Measurements from ENCODE around the gene GAS2L2.
"Not testable (repeated sequence)": the region's sequence is repeated elsewhere in the genome, so short reads cannot be mapped to it uniquely, and the experiment has no call there.

Gene GAS2L2

DNA sequence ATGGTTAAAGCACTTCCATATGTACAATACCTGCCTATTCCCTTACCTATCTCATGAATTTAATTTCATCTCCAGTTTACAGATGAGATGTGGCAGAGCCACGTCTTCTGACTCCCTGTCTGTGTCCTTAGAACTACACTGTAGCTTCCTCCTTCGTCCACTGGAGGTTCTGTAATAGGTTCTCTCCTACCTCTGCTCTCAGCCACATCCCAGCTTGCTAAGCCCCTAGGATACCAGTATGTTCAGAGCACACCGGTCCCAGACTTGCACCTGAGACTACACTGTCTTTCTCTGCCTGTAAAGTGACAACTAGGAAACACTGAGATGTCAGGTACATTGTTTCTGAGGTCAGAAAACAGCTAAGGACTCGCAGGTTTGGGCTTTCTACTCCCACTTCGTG is 25.4 kb downstream of the GAS2L2 start:
- DNase-seq (ENCODE audit: low read depth in 2 of 2): no peak

DNA sequence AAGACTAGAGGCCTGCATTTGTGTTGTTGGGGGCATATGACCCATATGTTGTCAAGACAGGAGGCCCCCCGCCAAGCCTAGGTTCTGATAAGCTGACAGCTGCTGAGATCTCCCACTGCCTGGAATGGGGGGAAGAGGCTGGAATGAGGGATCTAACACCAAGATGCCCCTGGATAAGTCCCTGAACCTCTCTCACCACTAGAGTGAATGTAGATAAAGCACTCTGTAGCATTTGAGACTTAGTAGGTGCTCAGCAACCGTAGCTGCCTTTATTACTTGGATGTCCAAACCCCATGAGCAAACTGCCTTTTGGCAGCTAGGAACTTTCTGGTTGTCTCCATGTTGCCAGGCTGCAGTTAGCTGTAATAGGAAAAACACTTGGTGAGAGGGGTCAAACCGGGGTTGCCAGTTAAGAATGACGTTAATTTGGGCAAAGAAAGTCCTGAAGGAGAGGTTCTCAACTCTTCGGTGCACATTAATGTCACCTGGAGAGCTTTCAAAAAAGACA is 26.0 kb downstream of the GAS2L2 start:
- no peak for DNase-seq (ENCODE audit: low read depth in 2 of 2)

- DNase-seq (ENCODE audit: low read depth in 2 of 2): no peak
These were observed 26.7 kb downstream of the GAS2L2 start for GRCh38 chr17:35726127-35726952.

- no peak for DNase-seq (ENCODE audit: low read depth in 2 of 2)
These were observed 27.3 kb downstream of the GAS2L2 start for GRCh38 chr17:35725802-35726126.

DNA sequence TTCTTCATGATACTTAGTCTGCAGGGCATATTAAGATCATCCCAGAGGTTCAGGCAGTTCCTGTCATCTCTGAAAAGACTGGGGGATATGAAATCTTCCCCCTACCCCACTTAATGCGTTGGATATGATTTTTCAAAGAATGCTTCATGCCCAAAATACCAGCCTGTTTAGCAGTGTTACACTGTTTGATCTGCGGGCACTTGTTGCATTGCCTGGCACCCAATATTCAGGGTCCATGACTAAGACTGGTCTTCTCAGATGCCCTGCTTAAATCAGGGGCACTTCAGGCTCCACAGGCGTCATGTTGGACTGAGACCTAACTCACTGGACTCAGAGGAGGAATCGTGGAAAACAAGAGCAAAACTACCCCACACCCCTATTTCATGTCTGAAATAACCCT is 28.0 kb downstream of the GAS2L2 start:
- no peak for DNase-seq (ENCODE audit: low read depth in 2 of 2)

GRCh38 chr17:35723735-35724134 is 29.3 kb downstream of the GAS2L2 start:
- no peak for DNase-seq (ENCODE audit: low read depth in 2 of 2)

DNA sequence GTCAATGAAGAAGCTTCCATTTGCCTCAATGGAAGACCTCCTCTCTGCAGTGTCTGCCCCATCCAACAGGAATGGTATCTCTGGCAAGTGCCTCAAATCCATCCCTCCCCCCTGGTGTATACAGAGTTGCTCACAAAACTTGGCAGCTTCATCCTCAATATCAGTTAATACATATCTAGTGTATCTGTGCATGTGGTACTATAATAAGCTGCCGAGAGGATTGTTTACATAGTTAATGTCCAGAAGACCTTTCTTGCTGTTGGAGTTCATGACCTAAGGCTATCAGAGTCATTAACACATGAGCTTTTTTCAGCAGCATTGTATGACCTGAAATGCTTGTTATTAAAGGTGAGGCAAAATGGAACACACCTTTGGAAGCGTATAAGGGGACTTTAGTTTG is 35.6 kb downstream of the GAS2L2 start:
- DNase-seq (ENCODE audit: low read depth in 2 of 2): no peak

DNA sequence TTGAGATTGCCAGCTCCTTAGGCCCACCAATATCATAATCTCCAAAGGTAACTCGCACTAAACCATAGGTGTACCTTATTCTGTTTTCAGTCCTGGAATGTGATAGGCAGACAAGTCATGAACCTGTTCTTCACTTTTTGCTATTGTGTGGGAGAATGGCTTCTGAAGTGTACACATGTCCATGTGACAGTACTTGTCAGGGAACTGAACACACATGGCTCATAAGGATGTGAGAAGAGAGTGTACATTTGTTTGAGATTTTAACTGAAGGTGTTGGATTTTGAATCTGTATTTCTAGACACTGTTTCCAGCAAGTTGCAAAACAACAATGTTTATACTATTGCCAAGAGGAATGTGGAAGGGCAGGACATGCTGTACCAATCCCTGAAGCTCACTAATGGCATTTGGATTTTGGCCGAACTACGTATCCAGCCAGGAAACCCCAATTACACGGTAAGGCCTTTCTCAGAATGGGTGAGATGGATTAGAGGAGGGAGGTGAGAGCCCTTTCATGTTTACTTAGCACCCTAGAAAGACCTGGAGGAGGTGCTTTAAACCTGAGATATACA is 36.1 kb downstream of the GAS2L2 start:
- no peak for DNase-seq (ENCODE audit: low read depth in 2 of 2)

- no peak for DNase-seq (ENCODE audit: low read depth in 2 of 2)
These were observed 36.9 kb downstream of the GAS2L2 start for GRCh38 chr17:35716173-35716572.

DNA sequence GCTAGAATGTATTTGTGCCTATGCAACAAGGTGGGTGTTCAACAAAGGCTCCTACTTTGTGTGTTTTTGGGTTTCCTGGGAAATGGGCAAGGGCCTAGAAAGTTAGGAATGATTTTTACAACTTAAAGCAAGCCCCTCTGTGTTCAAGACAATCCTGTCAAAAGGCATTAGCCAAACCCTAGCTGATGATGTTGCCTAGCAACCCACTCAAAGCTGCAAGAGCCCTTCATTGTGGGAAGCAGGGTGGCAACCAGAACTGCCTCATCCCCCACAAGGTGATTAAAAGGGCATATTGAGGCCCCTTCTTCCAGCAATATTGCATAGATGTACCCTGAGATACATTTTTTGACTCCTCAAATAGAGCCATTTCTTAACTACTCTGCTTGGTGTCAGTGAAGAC is 37.6 kb downstream of the GAS2L2 start:
- no peak for DNase-seq (ENCODE audit: low read depth in 2 of 2)

- no peak for DNase-seq (ENCODE audit: low read depth in 2 of 2)
These were observed 38.1 kb downstream of the GAS2L2 start for GRCh38 chr17:35714988-35715387.

- DNase-seq (ENCODE audit: low read depth in 2 of 2): no peak
These were observed 39.8 kb downstream of the GAS2L2 start for GRCh38 chr17:35713069-35713728.

DNA sequence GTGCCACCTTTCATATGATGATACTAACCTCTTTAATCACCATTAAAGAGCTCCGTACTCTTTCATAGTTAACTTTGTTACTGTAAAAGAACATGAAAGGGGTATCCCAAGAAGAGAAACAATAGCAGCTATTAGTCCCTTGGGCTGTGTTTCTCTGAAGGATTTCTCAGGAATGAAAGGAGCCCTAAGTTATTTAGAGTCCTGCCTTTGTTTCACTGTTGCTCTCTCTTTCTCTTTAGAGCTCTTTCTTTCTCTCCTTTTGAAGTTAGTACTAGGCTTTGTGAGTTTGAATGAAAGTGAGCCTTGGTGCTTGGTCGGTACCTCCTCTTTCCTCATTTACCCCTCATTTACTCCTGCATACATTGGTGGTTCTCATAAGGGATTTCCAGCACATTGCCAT is 42.1 kb downstream of the GAS2L2 start:
- no peak for DNase-seq (ENCODE audit: low read depth in 2 of 2)

DNA sequence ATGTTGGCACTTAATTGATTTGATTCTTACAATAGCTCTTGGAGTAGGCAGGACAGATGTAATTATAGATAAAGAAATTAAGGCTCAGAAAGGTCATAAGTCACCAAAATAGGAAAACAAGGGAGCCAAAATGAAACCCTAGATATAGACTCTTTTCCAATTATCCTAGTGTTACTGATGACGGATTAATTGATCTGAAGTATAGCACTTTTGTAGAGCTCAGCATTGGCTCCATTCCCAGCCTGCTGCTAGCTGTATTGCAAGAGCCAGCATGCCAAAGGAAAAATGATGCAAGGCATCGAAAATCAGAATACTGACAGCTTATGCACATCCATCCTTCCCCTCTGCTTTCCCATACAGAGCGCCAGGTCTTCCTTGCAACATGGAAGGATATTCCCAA is 43.2 kb downstream of the GAS2L2 start:
- DNase-seq (ENCODE audit: low read depth in 2 of 2): no peak

DNA sequence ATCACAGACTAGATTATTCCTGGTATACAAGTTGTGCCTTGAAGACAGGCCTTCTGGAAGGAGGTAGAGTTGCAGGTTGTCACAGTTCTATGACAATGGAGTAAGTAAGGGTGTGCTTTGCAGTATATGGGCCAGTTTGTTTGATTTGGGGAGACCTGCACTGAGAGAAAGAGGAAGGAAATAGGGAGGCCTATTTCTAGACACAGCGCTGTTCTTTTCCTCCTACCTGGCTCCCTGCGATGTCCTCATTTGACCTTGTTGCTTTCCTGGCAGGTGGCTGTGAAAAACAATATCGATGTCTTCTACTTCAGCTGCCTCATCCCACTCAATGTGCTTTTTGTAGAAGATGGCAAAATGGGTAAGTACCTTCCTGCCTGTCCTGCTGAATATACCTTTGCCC is 44.1 kb downstream of the GAS2L2 start:
- DNase-seq (ENCODE audit: low read depth in 2 of 2): no peak

DNA sequence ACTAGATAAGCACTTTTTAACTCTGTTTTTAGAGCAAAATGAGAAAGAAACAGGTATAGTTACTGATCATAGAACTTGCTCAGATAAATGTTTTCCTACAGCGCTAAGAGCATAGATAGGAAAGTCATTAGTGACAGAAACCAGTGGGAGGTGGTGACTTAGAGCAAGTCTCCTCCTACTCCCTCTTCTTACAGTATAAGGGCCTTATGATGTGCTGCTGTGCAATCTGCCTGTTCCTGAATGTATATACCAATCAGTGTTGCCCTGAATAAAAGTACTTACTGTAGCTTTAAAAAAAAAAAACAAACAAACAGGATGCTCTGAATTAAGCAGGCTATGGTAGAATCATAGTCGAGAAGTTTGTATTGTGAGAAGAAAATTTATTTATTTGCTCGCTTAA is 44.9 kb downstream of the GAS2L2 start:
- DNase-seq (ENCODE audit: low read depth in 2 of 2): no peak

GRCh38 chr17:35705705-35706104 is 47.3 kb downstream of the GAS2L2 start:
- DNase-seq (ENCODE audit: low read depth in 2 of 2): no peak

- DNase-seq (ENCODE audit: low read depth in 2 of 2): no peak
These were observed 47.8 kb downstream of the GAS2L2 start for GRCh38 chr17:35705230-35705629.

GRCh38 chr17:35703308-35703707 is 49.7 kb downstream of the GAS2L2 start:
- not testable (repeated sequence) for DNase-seq (ENCODE audit: low read depth in 2 of 2)

DNA sequence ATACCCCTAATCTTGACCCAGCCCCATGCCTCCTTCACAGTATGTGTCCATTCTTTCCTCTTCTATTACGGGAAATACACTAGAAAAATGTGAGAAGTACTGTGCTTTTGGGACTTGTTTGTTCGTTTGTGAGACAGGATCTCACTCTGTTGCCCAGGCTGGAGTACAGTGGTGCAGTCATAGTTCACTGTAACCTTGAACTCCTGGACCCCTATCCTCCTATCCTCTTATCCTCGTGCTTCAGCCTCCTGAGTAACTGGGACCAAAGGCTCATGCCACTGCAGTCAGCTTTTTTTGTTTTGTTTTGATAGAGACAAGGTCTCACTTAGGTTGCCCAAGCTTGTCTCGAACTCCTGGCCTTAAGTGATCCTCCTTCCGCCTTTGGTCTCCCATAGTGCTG is 51.5 kb downstream of the GAS2L2 start:
- no peak for DNase-seq (ENCODE audit: low read depth in 2 of 2)

GRCh38 chr17:35700150-35700549 is 52.9 kb downstream of the GAS2L2 start:
- no peak for DNase-seq (ENCODE audit: low read depth in 2 of 2)

DNA sequence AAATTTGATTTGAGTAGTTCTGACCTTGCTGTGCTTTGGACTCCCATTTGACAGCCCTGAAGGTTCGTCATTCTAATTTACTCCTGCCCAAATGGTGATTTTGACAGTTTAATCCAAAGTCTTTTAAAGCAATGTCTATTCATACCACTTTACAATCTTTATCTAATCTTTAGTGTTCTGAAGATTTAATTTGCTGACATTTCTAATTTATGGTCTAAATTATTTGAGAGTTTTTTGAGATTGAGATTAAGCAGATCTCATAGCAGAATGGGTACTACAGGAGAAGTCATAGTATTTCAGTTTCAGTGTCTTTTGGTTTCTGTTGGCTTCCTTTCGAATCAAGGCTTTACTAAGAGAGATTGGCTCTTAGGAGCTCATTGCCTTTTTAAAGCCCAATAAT is 54.2 kb downstream of the GAS2L2 start:
- DNase-seq (ENCODE audit: low read depth in 2 of 2): no peak

DNA sequence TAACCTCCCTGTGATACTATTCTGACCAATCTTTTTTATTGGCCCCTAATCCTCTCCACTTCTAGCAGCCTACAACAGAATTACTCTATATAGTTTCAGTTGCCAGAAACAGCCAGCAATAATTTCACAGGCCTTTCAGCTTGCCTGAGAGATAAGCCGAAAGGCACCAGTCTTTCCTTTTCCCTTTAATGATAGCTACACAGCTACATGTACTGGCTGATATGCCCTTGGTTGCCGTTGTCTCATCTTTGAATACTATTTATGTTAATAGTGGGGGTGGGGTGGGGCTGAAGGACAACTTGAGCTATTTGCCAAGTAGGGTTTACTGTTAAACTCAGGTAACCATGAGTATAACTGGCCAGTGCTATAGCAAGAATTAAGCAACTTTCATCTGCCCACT is 57.4 kb downstream of the GAS2L2 start:
- no peak for DNase-seq (ENCODE audit: low read depth in 2 of 2)
